ENCODE data around the gene ABCC5.

- TF ChIP-seq EZH2phosphoT487 (IDR thresholded peaks at IDR 0.05; ENCODE audit: low read depth, severe bottlenecking, unreplicated experiment) = no peak
- TF ChIP-seq CTCF (IDR thresholded peaks at IDR 0.05; ENCODE audit: poor library complexity) = no peak
- no peak for TF ChIP-seq EZH2 (IDR thresholded peaks at IDR 0.05; ENCODE audit: borderline replicate concordance)
These were observed 146.1 kb downstream of the ABCC5 start for GRCh38 chr3:183871541-183871940.

Measured in hepatocyte (in vitro differentiated cells).